Epithelial cell of esophagus (primary cell): Measurements from ENCODE around the gene EXOC7.
A peak's percentile ranks its signal among the peaks of the same experiment; 100 is the strongest.

Experiments used
- DNase-seq: peaks from one replicate; pipeline ENCODE4 v3.0.0; 2010; ENCODE audit warnings: low read depth
- H3K4me3 ChIP-seq: 2 replicates; pipeline ENCODE4 v1.5.1; 2011; ENCODE audit warnings: mild to moderate bottlenecking, low read length, control low read depth
- TF ChIP-seq, protein P1 (sequence below): IDR thresholded peaks from 2 replicates; pipeline ENCODE4 v1.5.1; 2011; ENCODE audit warnings: low read depth, mild to moderate bottlenecking, low read length, control low read depth, inconsistent platforms; ENCODE audit not compliant: insufficient read depth; ENCODE audit errors: missing control alignments

EXOC7 gene

DNA sequence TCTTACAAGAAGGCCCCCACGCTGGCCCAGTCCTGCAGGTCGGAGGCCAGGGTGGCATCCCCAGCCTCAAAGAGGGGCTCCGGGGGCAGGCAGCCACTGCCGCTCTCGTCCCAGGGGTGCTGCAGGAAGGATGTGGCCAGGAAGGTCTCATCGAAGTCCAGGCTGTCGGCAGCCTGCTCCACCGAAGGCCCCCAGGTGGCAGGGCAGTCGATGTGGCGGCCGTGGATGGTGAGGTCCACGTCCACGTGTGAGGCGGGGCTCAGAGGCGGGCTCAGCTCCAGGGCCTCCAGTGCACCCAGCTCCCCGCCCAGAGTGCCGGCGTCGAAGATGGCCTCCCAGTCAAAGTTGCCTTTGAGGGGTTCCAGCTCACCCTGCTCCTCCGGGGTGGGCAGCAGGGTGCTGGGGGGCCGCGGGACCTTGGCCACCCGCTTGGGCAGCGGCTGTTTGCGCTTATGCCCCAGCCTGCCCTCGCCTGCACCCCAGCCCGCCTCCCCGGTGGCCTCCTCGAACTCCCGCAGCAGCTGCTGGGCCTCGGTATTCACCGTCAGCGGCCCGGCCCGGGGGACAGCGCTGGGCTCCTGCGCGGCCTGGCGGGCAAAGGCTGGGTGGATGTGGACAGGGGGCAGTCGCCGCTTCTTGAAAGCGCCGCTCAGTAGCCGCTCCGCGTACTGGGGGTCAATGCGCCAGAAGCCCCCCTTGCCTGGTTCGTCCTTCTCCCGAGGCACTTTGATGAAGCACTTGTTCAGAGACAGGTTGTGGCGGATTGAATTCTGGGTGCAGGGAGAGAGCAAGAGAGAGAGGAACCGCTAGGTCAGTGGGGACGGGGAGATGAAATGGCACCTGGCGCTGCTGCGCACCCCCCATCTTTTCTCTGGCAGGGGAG is 34.0 kb upstream of the EXOC7 start:
- DNase-seq = no peak
- no peak overlapping the region for H3K4me3 ChIP-seq

DNA sequence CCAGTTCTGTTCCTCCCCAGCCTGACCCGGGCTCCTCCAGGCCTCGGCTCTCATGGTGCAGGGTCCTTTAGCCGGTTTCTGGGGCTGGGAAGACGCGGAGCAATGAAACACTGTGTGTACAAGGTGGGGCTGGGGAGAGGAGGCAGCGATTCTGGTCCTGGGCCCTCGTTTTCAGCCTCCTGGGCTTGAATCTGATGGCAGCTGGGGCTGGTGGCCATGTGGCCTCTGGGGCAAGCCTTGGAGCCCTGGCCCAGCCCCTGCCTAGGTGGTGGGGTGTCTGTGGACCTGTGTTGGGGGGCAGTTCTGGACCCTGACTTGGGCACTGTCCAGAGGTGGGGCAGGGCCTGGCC is 33.4 kb upstream of the EXOC7 start:
- no peak overlapping the region for H3K4me3 ChIP-seq
- no peak for DNase-seq
- TF ChIP-seq, protein P1, sequence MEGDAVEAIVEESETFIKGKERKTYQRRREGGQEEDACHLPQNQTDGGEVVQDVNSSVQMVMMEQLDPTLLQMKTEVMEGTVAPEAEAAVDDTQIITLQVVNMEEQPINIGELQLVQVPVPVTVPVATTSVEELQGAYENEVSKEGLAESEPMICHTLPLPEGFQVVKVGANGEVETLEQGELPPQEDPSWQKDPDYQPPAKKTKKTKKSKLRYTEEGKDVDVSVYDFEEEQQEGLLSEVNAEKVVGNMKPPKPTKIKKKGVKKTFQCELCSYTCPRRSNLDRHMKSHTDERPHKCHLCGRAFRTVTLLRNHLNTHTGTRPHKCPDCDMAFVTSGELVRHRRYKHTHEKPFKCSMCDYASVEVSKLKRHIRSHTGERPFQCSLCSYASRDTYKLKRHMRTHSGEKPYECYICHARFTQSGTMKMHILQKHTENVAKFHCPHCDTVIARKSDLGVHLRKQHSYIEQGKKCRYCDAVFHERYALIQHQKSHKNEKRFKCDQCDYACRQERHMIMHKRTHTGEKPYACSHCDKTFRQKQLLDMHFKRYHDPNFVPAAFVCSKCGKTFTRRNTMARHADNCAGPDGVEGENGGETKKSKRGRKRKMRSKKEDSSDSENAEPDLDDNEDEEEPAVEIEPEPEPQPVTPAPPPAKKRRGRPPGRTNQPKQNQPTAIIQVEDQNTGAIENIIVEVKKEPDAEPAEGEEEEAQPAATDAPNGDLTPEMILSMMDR = no peak

More for the DNA sequence above, 34.0 kb upstream of the EXOC7 start:
- TF ChIP-seq, protein P1 = no peak

DNA sequence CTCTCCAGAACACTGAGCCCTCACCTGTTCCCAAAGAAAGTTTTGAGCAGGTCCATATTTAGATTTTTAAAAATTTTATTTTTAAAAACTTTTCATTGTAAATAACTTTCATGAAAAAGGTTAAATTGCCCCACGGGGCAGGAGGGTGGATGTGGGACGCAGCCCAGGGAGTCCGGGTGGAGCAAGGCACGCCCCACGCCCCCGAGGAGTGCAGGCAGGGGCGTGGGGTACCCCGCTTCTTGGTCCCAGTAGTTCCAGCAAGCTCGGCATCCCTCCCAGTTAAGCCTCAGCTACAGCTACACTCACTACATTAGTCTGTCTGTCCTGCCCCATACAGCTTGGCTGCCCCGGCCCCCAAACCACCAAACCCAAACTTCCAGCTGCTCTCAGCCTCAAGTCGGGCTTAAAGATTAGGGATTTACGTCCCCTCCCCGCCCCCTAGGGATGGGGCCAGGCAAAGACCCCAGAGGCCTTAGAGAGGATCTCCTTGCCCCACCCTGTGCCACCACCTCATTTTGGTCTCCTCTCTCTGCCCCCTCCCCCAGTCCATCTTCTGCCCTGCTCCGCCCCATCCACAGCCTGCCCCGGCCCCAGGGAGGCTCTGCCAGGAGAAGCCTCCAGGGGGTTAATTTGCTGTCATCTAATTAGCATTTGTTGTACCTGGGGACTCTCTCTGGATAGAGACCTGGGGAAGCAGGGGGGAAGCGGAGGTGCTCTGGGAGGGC is 32.9 kb upstream of the EXOC7 start:
- DNase-seq = no peak
- no peak overlapping the region for H3K4me3 ChIP-seq
- TF ChIP-seq, protein P1 = no peak

DNA sequence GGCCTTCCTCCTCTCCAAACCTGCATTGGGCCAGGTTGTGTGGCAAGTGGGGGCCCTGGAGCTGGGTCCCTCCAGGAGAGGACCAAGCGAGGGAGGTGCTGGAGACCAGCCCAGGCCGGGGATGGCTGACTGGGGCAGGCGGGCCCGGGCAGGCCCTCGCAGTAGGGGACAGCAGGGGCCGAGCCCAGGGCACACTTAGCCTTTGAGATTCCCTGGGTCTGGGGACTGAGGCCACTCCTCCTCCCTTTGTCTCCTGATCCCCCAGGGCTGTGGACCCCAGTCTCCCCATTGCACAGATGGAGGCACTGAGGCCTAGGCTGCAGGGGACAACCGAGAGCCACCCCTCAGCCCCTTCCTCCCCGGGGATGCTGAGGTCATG is 32.2 kb upstream of the EXOC7 start:
- H3K4me3 ChIP-seq = no peak overlapping the region
- TF ChIP-seq, protein P1 = no peak
- no peak for DNase-seq

DNA sequence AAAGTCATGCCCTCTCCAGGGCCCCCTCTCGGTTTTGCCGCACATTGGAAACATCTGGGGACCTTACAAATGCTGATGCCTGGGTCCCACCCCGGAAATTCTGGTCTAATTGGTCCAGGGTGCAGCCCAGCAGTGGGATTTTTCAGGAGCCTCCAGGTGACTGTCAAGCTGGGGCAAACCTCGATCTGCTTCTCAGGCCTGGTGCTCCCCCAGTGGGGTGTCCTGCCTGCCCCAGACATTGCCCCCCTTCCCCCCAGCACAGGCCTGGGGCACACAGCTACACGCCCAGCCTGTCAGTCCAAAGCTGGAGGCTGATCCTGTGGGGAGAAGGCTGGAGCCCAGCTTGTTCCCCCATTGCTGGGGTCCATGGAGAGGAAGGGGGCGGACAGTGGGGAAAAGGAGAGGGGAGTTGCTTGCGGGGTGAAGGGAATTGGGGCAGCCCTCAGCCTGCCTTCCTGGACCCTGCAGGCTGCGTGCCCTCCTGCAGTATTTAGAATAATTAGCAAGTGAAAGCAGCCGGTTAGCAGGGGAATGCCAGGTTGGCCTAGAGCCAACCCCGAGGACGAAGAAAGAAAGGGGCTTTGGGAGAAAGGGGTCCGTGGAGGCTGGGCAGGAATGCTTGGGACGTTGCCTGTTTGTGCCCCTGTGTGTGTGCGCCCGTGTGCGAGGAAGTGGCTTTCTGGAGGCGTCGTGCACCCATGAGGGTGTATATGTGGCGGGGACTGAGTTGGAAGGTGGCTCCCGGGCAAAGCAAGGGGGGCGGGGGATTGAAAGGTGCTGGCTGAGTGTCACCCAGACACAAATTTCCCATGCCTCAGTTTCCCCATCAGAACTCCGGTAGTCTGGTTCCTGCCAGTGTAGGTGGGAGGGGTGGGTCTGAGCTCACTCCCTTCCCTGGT is 31.6 kb upstream of the EXOC7 start:
- TF ChIP-seq, protein P1 = no peak
- H3K4me3 ChIP-seq = no peak overlapping the region
- DNase-seq = no peak

DNA sequence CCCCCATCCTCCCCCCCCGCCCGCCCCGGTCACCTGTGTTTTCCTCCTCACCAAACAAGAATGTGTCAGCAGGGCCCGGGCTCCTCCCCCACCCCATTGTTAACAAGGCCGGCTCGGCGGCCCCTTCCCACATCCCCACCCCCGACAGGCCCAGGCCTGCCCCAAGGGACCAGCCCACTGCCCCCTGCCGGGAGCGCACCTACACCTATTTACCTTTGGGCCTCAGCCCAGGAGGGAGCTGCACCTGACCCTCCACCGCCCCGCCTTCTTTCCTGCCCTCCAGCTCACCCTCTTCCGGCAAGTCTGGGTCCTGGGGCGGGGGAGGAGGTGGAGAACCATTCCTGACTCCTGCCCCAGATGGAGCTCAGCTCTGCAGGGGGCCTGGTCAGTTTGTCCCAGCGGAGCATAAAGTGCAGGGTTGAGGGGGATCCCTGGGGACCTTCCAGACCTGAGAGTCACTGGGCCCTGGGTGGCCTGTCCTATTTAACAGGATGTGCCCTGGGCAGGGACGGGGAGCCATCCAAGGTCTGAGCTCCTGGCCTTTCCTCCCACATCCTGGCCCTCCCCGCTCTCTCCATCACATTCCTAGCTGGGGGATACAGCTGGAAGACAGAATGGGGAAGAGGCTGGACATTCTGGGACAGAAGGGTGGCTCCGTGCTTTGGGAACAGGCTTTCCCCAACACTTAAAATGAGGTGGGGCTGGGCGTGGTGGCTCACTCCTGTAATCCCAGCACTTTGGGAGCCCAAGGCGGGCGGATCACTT is 29.2 kb upstream of the EXOC7 start:
- no peak overlapping the region for H3K4me3 ChIP-seq
- TF ChIP-seq, protein P1 = peak; percentile 11
- DNase-seq = peak; percentile 40
